SK-N-MC (cell line): ENCODE results near the gene PITRM1.

Experiments used
- EZH2 ChIP-seq: fragments of 200-600 bp; sonication (generic); IDR thresholded peaks from one replicate; pipeline ENCODE4 v1.6.1; 2017; ENCODE audit warnings: antibody characterized with exemption
- POLR2AphosphoS5 ChIP-seq: IDR thresholded peaks from 2 replicates; pipeline ENCODE4 v1.6.1; 2012; ENCODE audit warnings: mild to moderate bottlenecking, low read depth, low read length, borderline replicate concordance

- TF ChIP-seq POLR2AphosphoS5 (no peak), EZH2 (no peak)
Measured at GRCh38 chr10:3195726-3196125, 23.1 kb upstream of the PITRM1 start.
